Neuronal stem cell (in vitro differentiated cells): ENCODE measurements around the gene CD300C.

ENCODE experiments used
- DNase-seq: peaks from one replicate; pipeline ENCODE4 v3.0.0-alpha.2; 2013; ENCODE audit warnings: low spot score
- H2AFZ ChIP-seq: one replicate; pipeline ENCODE4 v1.6.1; 2013; ENCODE audit warnings: mild to moderate bottlenecking, low read length, inconsistent platforms
- H2AK5ac ChIP-seq: 2 replicates; pipeline ENCODE4 v1.6.1; 2013; ENCODE audit warnings: low read depth, mild to moderate bottlenecking, inconsistent platforms, low read length, moderate library complexity, mixed read lengths
- H2BK120ac ChIP-seq: 2 replicates; pipeline ENCODE4 v1.6.1; 2013; ENCODE audit warnings: low read depth, mild to moderate bottlenecking, inconsistent platforms, low read length, moderate library complexity, mixed read lengths
- H2BK12ac ChIP-seq: one replicate; pipeline ENCODE4 v1.6.1; 2013; ENCODE audit warnings: low read length, inconsistent platforms
- H2BK15ac ChIP-seq: 2 replicates; pipeline ENCODE4 v1.6.1; 2013; ENCODE audit warnings: mild to moderate bottlenecking, low read length, inconsistent platforms, mixed read lengths
- H2BK5ac ChIP-seq: one replicate; pipeline ENCODE4 v1.6.1; 2013; ENCODE audit warnings: inconsistent platforms, mild to moderate bottlenecking, low read length, moderate library complexity
- H3K14ac ChIP-seq: one replicate; pipeline ENCODE4 v1.6.1; 2013; ENCODE audit warnings: low read length, inconsistent platforms
- H3K18ac ChIP-seq: 2 replicates; pipeline ENCODE4 v1.6.1; 2013; ENCODE audit warnings: low read length, inconsistent platforms
- H3K23ac ChIP-seq: 2 replicates; pipeline ENCODE4 v1.6.1; 2013; ENCODE audit warnings: low read depth, mild to moderate bottlenecking, mixed read lengths, low read length, inconsistent platforms; ENCODE audit not compliant: poor library complexity
- H3K27ac ChIP-seq: replicated peaks from 3 replicates; pipeline ENCODE4 v1.5.1; 2013; ENCODE audit warnings: low read length, inconsistent platforms
- H3K27me3 ChIP-seq, 3 experiments: 2 replicates each; pipeline ENCODE4 v1.6.1; 2013; ENCODE audit warnings: low read length in 3 of 3, mild to moderate bottlenecking in 2 of 3, inconsistent platforms in 1 of 3, low read depth in 1 of 3, mixed read lengths in 1 of 3, moderate library complexity in 1 of 3; ENCODE audit not compliant: control insufficient read depth in 3 of 3, insufficient read depth in 3 of 3
- H3K36me3 ChIP-seq, 2 donors: replicated peaks in 1 of 2; 2 replicates each; pipeline ENCODE4 v1.6.1; 2013; ENCODE audit warnings: low read length in 2 of 2; ENCODE audit not compliant: control insufficient read depth in 2 of 2, insufficient read depth in 2 of 2
- H3K4ac ChIP-seq: 2 replicates; pipeline ENCODE4 v1.6.1; 2013; ENCODE audit warnings: inconsistent platforms, mild to moderate bottlenecking, low read length, moderate library complexity
- H3K4me1 ChIP-seq, 2 donors: 1 replicate in 1 of 2; 2 replicates in 1 of 2; pipeline ENCODE4 v1.6.1; 2013; ENCODE audit warnings: low read length in 2 of 2, low read depth in 1 of 2; ENCODE audit not compliant: control insufficient read depth in 2 of 2, insufficient read depth in 1 of 2
- H3K4me2 ChIP-seq: one replicate; pipeline ENCODE4 v1.6.1; 2013; ENCODE audit warnings: mild to moderate bottlenecking, low read length, inconsistent platforms; ENCODE audit not compliant: insufficient read depth, poor library complexity, severe bottlenecking
- H3K4me3 ChIP-seq, 2 donors: 2 replicates each; pipeline ENCODE4 v1.5.1; 2013; ENCODE audit warnings: low read length in 2 of 2, mild to moderate bottlenecking in 2 of 2, inconsistent platforms in 1 of 2, moderate library complexity in 1 of 2
- H3K79me1 ChIP-seq: one replicate; pipeline ENCODE4 v1.6.1; 2013; ENCODE audit warnings: low read depth, mild to moderate bottlenecking, inconsistent platforms, low read length, moderate library complexity
- H3K9ac ChIP-seq: one replicate; pipeline ENCODE4 v1.6.1; 2013; ENCODE audit warnings: mild to moderate bottlenecking, low read depth, low read length, inconsistent platforms; ENCODE audit not compliant: poor library complexity
- H3K9me3 ChIP-seq, 2 donors: replicated peaks in 1 of 2; 2 replicates each; pipeline versions ENCODE3 to v1.6.1; 2013; ENCODE audit warnings: low read length in 2 of 2, mild to moderate bottlenecking in 2 of 2, inconsistent platforms in 1 of 2, low read depth in 1 of 2, mixed read lengths in 1 of 2, moderate library complexity in 1 of 2; ENCODE audit not compliant: control insufficient read depth in 2 of 2, insufficient read depth in 1 of 2
- H4K8ac ChIP-seq: one replicate; pipeline ENCODE4 v1.6.1; 2013; ENCODE audit warnings: low read depth, mild to moderate bottlenecking, inconsistent platforms, low read length, moderate library complexity
- H4K91ac ChIP-seq: one replicate; pipeline ENCODE4 v1.6.1; 2013; ENCODE audit warnings: low read length, low read depth, mild to moderate bottlenecking, inconsistent platforms; ENCODE audit not compliant: poor library complexity
- WGBS, 2 donors: extraction: QIAGEN DNeasy Blood & Tissue Kit; methylation state at CpG; one replicate each; pipeline ENCODE4 v1.1.7; 2013; ENCODE audit warnings: missing lambda C conversion rate in 2 of 2, mixed read lengths in 1 of 2; ENCODE audit not compliant: insufficient read length in 2 of 2, insufficient replicate concordance in 1 of 2; ENCODE audit errors: extremely low coverage in 2 of 2; 5-methylcytosine and 5-hydroxymethylcytosine counted together

CD300C gene

GRCh38 chr17:74525465-74525725 lies 20.5 kb downstream of the CD300C start:
- Histone ChIP-seq H3K27ac (no peak overlapping the region), H3K4me2 (no peak overlapping the region), H2BK120ac (no peak overlapping the region), H3K27me3 (peaks cover 0 to 2% (median 0%) of the 10 kb centered on the region in 3 experiments), H3K18ac (no peak overlapping the region), H3K9me3 (peaks cover 0 to 7% of the 10 kb centered on the region in 2 donors), H4K8ac (no peak overlapping the region), H2AK5ac (no peak overlapping the region), H3K14ac (no peak overlapping the region), H3K23ac (no peak overlapping the region), H3K79me1 (no peaks in the 10 kb centered on the region), H2BK5ac (no peak overlapping the region), H3K4ac (no peak overlapping the region), H3K9ac (no peak overlapping the region), H3K4me1 (no peaks in the 10 kb centered on the region), H4K91ac (no peak overlapping the region), H3K36me3 (no peaks in the 10 kb centered on the region), H2BK12ac (no peak overlapping the region), H2BK15ac (no peak overlapping the region), H3K4me3 (no peak overlapping the region), H2AFZ (no peak overlapping the region)
- DNase-seq: no peak
- WGBS, 2 donors: no CpG with 5 or more reads among the region's 1 CpG

GRCh38 chr17:74524653-74525464 lies 21.1 kb downstream of the CD300C start:
- no peak overlapping the region for H2BK12ac ChIP-seq
- WGBS, 2 donors: no CpG with 5 or more reads among the region's 11 CpGs
- peak overlapping the region; percentile 21 for H3K23ac ChIP-seq
- H3K79me1 ChIP-seq: no peaks in the 10 kb centered on the region
- no peaks in the 10 kb centered on the region for H3K4me1 ChIP-seq
- peaks cover 0 to 2% (median 0%) of the 10 kb centered on the region in 3 experiments for H3K27me3 ChIP-seq
- H3K9me3 ChIP-seq: peaks cover 0 to 7% of the 10 kb centered on the region in 2 donors
- H4K8ac ChIP-seq: no peak overlapping the region
- H3K36me3 ChIP-seq: no peaks in the 10 kb centered on the region
- no peak overlapping the region for H3K4me3 ChIP-seq
- no peak overlapping the region for H3K27ac ChIP-seq
- no peak overlapping the region for H2BK120ac ChIP-seq
- H3K4ac ChIP-seq: no peak overlapping the region
- no peak overlapping the region for H3K18ac ChIP-seq
- H3K9ac ChIP-seq: no peak overlapping the region
- H3K4me2 ChIP-seq: no peak overlapping the region
- H3K14ac ChIP-seq: no peak overlapping the region
- no peak for DNase-seq
- H2BK5ac ChIP-seq: no peak overlapping the region
- H2BK15ac ChIP-seq: no peak overlapping the region
- H4K91ac ChIP-seq: no peak overlapping the region
- no peak overlapping the region for H2AK5ac ChIP-seq
- no peak overlapping the region for H2AFZ ChIP-seq

DNA sequence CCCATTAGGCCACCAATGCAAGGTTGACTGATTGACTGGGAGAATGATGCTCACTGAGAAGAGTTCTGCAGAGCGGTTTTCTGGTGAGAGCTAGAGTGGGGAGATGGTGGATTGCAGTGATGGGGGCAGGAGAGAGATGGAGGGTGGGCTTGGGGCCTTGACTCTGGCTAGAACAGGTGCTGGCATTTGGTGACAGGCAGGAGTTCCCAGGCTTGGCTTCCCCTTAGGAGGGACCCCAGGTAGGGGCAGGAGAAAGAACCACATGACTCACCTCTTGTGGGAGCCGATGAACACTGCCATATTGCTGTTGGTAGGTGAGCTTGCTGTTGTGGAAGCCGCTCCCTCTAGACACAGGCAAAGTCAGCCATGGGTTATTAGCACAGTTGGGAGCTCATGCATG lies 22.6 kb downstream of the CD300C start:
- Histone ChIP-seq H2AFZ (no peak overlapping the region), H3K14ac (no peak overlapping the region), H4K91ac (no peak overlapping the region), H2BK15ac (no peak overlapping the region), H3K79me1 (no peaks in the 10 kb centered on the region), H3K4me3 (no peak overlapping the region), H3K18ac (no peak overlapping the region), H3K27me3 (peaks cover 0 to 2% (median 0%) of the 10 kb centered on the region in 3 experiments), H2AK5ac (no peak overlapping the region), H3K27ac (no peak overlapping the region), H2BK12ac (no peak overlapping the region), H3K9ac (no peak overlapping the region), H3K4me1 (no peaks in the 10 kb centered on the region), H2BK120ac (no peak overlapping the region), H3K9me3 (peaks cover 0 to 7% of the 10 kb centered on the region in 2 donors), H2BK5ac (no peak overlapping the region), H3K4ac (no peak overlapping the region), H3K36me3 (no peaks in the 10 kb centered on the region), H3K23ac (peak overlapping the region; percentile 52), H3K4me2 (no peak overlapping the region), H4K8ac (no peak overlapping the region)
- DNase-seq: no peak
- no CpG with 5 or more reads among the region's 3 CpGs for WGBS, 2 donors

DNA sequence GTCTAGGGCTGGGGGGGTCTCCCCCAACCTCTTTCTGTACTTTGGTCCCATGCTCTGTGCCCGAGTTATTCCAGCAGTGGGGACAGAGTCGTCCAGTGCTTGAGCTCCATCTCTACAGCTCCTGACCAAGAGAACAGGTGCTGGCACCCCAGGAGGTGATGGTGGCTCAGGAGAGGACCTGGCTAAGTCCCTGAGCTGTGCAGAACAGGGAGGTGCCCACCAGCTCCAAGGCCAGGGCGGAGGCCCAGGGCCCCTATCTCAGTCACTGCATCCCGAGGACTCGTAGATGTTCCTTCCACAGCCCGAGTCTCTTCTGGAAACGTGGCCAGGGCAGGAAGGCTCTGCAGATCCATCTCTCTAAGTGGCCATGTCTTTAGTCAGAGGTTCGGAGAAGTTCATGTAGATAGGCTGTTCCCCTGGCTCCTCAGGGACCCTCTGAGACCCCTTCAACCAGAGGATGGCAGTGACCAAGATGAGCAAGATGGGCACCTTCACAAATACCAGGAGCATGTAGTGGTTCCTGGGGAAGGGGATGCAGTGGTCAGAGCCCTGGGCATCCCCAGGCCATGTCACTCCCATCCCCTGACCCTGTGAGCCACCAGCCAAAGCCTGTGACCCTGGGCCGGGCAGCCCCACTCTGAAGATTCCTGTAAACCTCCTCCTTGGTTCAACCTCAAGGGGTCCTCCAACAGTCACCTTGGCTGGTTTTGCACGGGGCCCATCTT lies 23.4 kb downstream of the CD300C start:
- peaks cover 0 to 7% of the 10 kb centered on the region in 2 donors for H3K9me3 ChIP-seq
- no CpG with 5 or more reads among the region's 10 CpGs for WGBS, 2 donors
- H2BK5ac ChIP-seq: no peak overlapping the region

More for the DNA sequence above, 23.4 kb downstream of the CD300C start:
- Histone ChIP-seq H2AFZ (no peak overlapping the region), H3K14ac (no peak overlapping the region), H3K79me1 (no peaks in the 10 kb centered on the region), H4K91ac (no peak overlapping the region), H3K27ac (no peak overlapping the region), H3K27me3 (peaks cover 0 to 2% (median 0%) of the 10 kb centered on the region in 3 experiments), H3K4me3 (no peak overlapping the region), H3K36me3 (no peaks in the 10 kb centered on the region), H3K9ac (no peak overlapping the region), H3K18ac (no peak overlapping the region), H2BK120ac (no peak overlapping the region), H2BK12ac (no peak overlapping the region), H3K4ac (no peak overlapping the region), H3K4me1 (no peaks in the 10 kb centered on the region), H3K23ac (no peak overlapping the region), H4K8ac (no peak overlapping the region), H2AK5ac (no peak overlapping the region), H3K4me2 (no peak overlapping the region), H2BK15ac (no peak overlapping the region)
- no peak for DNase-seq
